Measurements from ENCODE around the gene UPB1.

- no peak for TF ChIP-seq CTCF (IDR thresholded peaks at IDR 0.05; ENCODE audit: low read length)
- no peak for TF ChIP-seq EZH2 (optimal IDR thresholded peaks at IDR 0.05; ENCODE audit: low read depth, low read length)
These were observed 5.2 kb downstream of the UPB1 start for GRCh38 chr22:24500277-24500820.
